H1 (cell line): ENCODE results near the gene GPC6. TPM values are rescaled to one million over a fixed set of nuclear protein-coding genes. Genes with fewer than 3 reads are reported as not detected.

ENCODE experiments used
- CHD7 ChIP-seq: fragments of 300-600 bp; sonication (generic); IDR thresholded peaks from 2 replicates; pipeline ENCODE4 v1.7.1; 2012; ENCODE audit warnings: low read length, moderate library complexity, mild to moderate bottlenecking, inconsistent platforms; ENCODE audit not compliant: insufficient replicate concordance
- NRF1 ChIP-seq: IDR thresholded peaks from 2 replicates; pipeline ENCODE4 v1.6.1; 2011; ENCODE audit warnings: mild to moderate bottlenecking, low read depth, low read length, improper control_type of control experiment
- SIX5 ChIP-seq: IDR thresholded peaks from 2 replicates; pipeline ENCODE4 v1.6.1; 2011; ENCODE audit warnings: mild to moderate bottlenecking, low read depth, low read length
- polyA plus RNA-seq, 7 experiments: library from polyadenylated mRNA; depleted of rRNA in 3 of 7; stranded (reverse) in 5 of 7; unstranded in 2 of 7; fragments of >200 nt in 5 of 7; fragments of 200-250 nt in 2 of 7; gene quantifications; 1 replicate in 5 of 7; 2 replicates in 1 of 7; 4 replicates in 1 of 7; pipeline versions ENCODE4 v1.2.1 to v1.2.3, GENCODE V29; 2011 to 2013; ENCODE audit warnings: missing spikeins in 2 of 7, mixed read lengths in 2 of 7
- total RNA-seq: library from RNA; stranded (reverse); fragmentation: NEBNext Ultra II Directional; extraction: Animal tissue kit (Norgen Biotek cat#: 25700); gene quantifications from 2 replicates; pipeline ENCODE4 v1.2.1, GENCODE V29; 2021

GPC6 gene
- total and polyA plus RNA-seq, 2 of the 8 experiments (the other 6 are each of a cell fraction or from before 2014, with no cell fraction given), result 5.4 to 12.0 TPM

GRCh38 chr13:94007072-94007471 lies 780.5 kb downstream of the GPC6 start (continued):
- TF ChIP-seq CHD7, result no peak
- no peak for TF ChIP-seq SIX5
- TF ChIP-seq NRF1, result no peak
